MM.1S (cell line): Measurements from ENCODE around the gene DISC1.

Experiments
- EZH2 ChIP-seq: fragments of 300-600 bp; sonication (generic); optimal IDR thresholded peaks from 2 replicates; pipeline ENCODE3; 2017; ENCODE audit warnings: low read depth, mild to moderate bottlenecking, antibody characterized with exemption, low read length, mixed read lengths
- EZH2phosphoT487 ChIP-seq: fragments of 300-600 bp; sonication (generic); IDR thresholded peaks from 2 replicates; pipeline ENCODE4 v1.6.1; 2018; ENCODE audit warnings: antibody characterized with exemption, low read length
- TF ChIP-seq, protein P1 (sequence below): fragments of 300-600 bp; sonication (generic); IDR thresholded peaks from 2 replicates; pipeline ENCODE4 v1.5.1; 2016; ENCODE audit warnings: antibody characterized with exemption, low read length, mixed read lengths

DNA sequence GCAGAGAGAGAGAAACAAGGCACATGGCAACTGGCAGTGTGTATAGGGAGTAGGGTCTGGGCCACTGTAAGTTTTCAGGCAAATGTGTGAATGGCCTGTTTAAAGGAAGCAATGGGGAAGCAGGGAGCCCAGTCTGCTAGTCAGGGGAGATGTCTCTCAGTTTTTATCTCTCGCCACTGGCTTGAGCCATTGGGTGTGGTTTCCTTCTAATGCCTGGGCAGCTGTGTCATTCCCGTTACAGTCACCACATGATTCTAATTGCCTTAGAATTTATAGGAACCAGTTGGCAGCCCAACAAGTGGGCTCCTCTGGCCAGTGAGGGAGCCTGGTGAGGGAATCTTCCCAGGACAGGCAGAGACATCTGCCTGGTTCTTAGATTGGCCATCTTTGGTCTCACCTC is 182.4 kb downstream of the DISC1 start:
- TF ChIP-seq, protein P1, sequence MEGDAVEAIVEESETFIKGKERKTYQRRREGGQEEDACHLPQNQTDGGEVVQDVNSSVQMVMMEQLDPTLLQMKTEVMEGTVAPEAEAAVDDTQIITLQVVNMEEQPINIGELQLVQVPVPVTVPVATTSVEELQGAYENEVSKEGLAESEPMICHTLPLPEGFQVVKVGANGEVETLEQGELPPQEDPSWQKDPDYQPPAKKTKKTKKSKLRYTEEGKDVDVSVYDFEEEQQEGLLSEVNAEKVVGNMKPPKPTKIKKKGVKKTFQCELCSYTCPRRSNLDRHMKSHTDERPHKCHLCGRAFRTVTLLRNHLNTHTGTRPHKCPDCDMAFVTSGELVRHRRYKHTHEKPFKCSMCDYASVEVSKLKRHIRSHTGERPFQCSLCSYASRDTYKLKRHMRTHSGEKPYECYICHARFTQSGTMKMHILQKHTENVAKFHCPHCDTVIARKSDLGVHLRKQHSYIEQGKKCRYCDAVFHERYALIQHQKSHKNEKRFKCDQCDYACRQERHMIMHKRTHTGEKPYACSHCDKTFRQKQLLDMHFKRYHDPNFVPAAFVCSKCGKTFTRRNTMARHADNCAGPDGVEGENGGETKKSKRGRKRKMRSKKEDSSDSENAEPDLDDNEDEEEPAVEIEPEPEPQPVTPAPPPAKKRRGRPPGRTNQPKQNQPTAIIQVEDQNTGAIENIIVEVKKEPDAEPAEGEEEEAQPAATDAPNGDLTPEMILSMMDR, result no peak
- no peak for TF ChIP-seq EZH2phosphoT487
- no peak for TF ChIP-seq EZH2
